ENCODE results near the gene HECTD1. TPM values are rescaled to one million over a fixed set of nuclear protein-coding genes. Genes with fewer than 3 reads are reported as not detected.
"Not testable (repeated sequence)": the region's sequence is repeated elsewhere in the genome, so short reads cannot be mapped to it uniquely, and the experiment has no call there.

HECTD1 gene
- total RNA-seq, 1 experiment from 2014 or later, result 74.7 TPM

DNA sequence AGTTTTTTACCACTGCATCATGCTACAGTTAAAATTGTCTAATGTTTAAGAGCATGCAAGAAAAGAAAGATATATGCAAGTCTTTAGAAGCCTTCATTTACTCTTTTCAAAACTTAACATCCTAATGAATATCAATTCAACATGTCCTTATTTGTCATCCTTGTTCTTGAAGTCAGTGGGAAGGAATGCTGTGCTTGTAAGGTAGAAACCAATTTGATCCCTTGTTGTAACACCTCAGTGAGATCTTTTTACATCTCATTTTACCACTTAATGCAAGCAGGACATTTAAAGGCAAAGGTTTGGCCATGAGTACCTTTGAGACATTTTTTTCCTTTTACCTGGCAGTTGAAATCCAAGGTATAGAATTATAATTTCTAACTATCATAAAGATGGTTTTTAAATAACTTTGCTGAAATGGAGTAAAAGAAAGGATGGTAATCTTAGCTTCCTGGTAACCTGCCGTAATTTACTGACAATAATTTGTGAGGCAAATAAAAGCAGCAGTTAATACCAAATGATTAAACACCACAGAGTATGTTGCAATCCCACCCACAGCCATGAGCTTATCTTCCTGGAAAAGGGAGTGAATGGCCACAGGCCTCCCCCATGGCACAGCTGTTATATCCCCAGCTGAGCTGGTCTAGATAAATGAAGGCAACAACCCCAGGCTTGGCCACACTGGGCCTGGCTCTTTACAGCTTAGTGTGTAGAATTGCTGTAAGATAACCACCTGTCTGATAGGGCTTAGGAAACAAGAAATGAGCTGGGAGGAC lies 148.3 kb downstream of the HECTD1 start:
- Histone ChIP-seq H3K4me3 (ENCODE audit: insufficient read depth, low read depth, low read length) (no peak overlapping the region), H3K36me3 (replicated peaks; ENCODE audit: control insufficient read depth, insufficient read depth, low read length) (no peaks in the 10 kb centered on the region)
- no peak for DNase-seq

DNA sequence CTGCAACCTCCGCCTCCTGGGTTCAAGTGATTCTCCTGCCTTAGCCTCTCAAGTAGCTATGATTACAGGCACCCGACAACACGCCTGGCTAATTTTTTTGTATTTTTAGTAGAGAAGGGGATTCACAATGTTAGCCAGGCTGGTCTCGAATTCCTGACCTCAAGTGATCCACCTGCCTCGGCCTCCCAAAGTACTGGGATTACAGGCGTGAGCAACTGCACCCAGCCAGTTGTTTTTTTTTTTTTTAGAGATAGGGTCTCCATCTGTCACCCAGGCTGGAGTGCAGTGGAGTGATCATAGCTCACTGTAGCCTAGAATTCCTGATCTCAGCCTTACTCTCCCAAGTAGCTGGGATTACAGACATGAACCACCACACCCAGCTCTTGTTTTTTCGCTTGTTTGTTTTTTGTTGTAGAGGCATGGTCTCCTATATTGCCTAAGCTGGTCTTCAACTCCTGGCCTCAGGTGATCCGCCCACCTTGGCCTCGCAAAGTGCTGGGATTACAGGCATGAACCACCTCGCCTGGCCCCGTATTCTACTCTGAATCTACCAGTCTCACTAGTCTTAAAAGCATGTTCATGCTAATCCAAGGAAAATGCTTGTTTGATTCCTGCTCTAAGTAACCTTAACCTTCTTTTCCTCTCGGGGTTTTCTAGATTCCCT lies 149.8 kb downstream of the HECTD1 start:
- Histone ChIP-seq H3K27me3 (ENCODE audit: control insufficient read depth, insufficient read depth, low read length) (no peaks in the 10 kb centered on the region), H3K4me3 (ENCODE audit: insufficient read depth, low read depth, low read length) (no peak overlapping the region), H3K36me3 (replicated peaks; ENCODE audit: control insufficient read depth, insufficient read depth, low read length) (no peaks in the 10 kb centered on the region)
- no peak for DNase-seq

More for the DNA sequence above, 148.3 kb downstream of the HECTD1 start:
- H3K27me3 ChIP-seq (ENCODE audit: control insufficient read depth, insufficient read depth, low read length), result no peaks in the 10 kb centered on the region

DNA sequence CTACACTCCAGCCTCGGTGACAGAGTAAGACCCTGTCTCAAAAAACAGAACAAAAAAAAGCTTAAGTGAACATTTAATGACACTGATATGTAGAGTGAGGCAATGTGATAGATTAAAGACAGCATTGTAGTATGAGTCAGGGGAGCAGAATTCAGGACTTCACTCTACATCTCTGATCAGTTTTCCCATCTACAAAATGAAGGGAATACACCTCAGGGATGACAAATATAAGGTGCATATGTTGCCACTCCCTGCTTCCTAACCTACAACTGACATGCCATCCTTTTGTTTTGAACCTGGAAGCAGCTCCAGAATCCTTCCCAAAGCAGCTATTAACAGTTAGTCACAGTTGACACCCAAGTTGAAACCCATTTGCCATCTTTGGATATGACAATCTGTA lies 150.6 kb downstream of the HECTD1 start:
- Histone ChIP-seq H3K4me3 (ENCODE audit: insufficient read depth, low read depth, low read length) (no peak overlapping the region), H3K27me3 (ENCODE audit: control insufficient read depth, insufficient read depth, low read length) (no peaks in the 10 kb centered on the region), H3K36me3 (replicated peaks; ENCODE audit: control insufficient read depth, insufficient read depth, low read length) (no peaks in the 10 kb centered on the region)
- DNase-seq, result no peak

DNA sequence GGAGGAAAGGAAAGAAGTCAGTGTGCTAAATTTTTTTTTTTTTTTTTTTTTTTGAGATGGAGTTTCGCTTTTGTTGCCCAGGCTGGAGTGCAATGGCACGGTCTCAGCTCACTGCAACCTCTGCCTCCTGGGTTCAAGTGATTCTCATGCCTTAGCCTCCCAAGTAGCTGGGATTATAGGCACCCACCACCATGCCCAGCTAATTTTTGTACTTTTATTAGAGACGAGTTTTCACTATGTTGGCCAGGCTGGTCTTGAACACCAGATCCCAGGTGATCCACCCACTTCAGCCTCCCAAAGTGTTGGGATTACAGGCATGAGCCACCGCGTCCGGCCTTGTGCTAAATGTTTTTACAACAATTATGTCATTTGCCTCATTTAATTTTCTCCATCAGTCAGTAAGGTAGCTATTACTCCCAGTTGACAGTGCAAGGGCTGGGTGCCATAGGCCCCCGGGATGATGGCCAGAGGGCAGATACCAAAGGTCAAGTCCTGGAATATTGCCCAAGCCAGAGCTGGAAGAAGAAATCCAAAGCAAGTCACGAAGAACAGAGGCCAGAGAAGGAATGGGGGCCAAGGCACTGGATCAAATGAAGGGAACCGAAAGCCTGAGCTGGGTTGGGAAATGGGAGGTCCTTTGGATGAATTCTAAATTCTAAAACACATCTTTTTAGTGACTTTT lies 154.5 kb downstream of the HECTD1 start:
- H3K27me3 ChIP-seq (ENCODE audit: control insufficient read depth, insufficient read depth, low read length); DNase-seq; H3K36me3 ChIP-seq (replicated peaks; ENCODE audit: control insufficient read depth, insufficient read depth, low read length); H3K4me3 ChIP-seq (ENCODE audit: insufficient read depth, low read depth, low read length): not testable (repeated sequence)

DNA sequence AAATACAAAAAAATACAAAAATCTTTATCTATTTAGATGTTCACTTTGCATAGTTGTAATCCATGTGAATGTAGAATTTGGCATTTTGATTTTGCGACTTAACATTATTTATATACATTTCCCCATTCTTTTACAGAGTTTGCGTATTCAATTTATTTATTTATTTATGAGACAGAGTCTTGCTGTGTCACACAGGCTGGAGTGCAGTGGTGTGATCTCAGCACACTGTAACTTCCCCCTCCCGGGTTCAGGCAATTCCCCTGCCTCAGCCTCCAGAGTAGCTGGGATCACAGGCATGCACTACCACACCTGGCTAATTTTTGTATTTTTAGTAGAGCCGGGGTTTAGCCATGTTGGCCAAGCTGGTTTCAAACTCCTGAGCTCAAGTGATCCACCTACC lies 156.1 kb downstream of the HECTD1 start:
- Histone ChIP-seq H3K27me3 (ENCODE audit: control insufficient read depth, insufficient read depth, low read length) (no peaks in the 10 kb centered on the region), H3K4me3 (ENCODE audit: insufficient read depth, low read depth, low read length) (no peak overlapping the region), H3K36me3 (replicated peaks; ENCODE audit: control insufficient read depth, insufficient read depth, low read length) (no peaks in the 10 kb centered on the region)
- DNase-seq, result no peak

DNA sequence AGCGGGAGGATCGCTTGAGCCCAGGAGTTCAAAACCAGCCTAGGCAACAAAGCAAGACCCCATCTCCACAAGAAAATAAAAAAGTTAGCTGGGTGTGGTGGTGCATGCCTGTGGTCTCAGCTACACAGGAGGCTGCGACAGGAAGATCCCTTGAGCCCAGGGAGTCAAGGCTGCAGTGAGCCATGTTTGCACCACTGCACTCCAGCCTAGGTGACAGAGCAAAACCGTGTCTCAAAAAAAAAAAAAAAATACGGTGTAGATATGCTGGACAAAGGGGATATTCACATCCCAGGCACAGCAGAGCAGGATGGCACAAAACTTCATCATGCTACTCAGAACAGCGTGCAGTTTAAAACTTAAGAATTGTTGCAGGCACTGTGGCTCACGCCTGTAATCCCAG lies 156.6 kb downstream of the HECTD1 start:
- Histone ChIP-seq H3K36me3 (replicated peaks; ENCODE audit: control insufficient read depth, insufficient read depth, low read length) (no peaks in the 10 kb centered on the region), H3K27me3 (ENCODE audit: control insufficient read depth, insufficient read depth, low read length) (no peaks in the 10 kb centered on the region)
- no peak for DNase-seq

More for the DNA sequence above, 156.6 kb downstream of the HECTD1 start:
- H3K4me3 ChIP-seq (ENCODE audit: insufficient read depth, low read depth, low read length), result no peak overlapping the region

Other genes with a start within 250 kb of the HECTD1 start
- 2.7 and 4.1 TPM in 2 replicates for gene AP4S1, start 182.1 kb downstream of the HECTD1 start, total RNA-seq (2014; rRNA removed; shearing (Covaris generic))
- 42.8 and 55.5 TPM in 2 replicates for gene STRN3, start 181.4 kb downstream of the HECTD1 start, total RNA-seq (2014; rRNA removed; shearing (Covaris generic))
- 18.2 and 19.3 TPM in 2 replicates for gene HEATR5A, start 212.8 kb upstream of the HECTD1 start, total RNA-seq (2014; rRNA removed; shearing (Covaris generic))
- gene DTD2, start 249.7 kb upstream of the HECTD1 start, total RNA-seq (2014; rRNA removed; shearing (Covaris generic)), result 26.8 and 28.1 TPM in 2 replicates